HG02884 (cell line): Measurements from ENCODE around the gene GRM8.

Experiments
- ATAC-seq: cut with Tn5 transposase; IDR thresholded peaks from one replicate; pipeline ENCODE4 v1.9.1; 2021; ENCODE audit warnings: mild to moderate bottlenecking, moderate library complexity; ENCODE audit not compliant: unreplicated experiment

Gene GRM8

DNA sequence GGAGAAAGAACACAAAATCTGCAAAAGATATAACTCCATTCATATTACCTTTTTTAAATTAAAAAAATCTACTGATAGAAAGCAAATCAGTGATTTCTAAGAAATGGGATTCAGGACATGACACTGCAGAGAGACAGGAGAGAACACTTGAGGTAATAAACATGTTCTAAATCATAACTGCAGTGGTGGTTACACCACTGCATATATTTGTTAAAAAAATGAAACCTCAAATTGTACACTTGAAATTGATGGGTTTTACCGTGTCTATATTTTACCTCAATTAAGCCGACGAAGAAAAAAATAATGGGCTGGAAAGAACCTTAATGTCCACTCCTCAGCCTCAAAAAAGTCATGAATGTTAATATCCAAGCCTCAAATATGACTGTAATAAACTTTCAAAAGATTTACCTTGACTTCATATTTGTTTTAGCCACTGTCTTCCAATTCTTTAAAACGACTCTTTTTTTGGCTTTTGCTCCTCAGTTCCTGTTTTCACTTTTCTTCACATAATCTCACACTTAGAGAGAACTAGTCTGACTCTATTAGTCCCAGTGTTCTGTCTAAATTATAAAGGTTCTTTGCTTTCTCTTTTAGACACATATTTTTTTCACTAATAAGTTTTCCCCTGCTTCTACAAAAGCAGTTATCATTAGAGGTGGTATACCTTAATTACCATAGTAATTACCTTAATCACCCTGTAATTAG is 502.4 kb downstream of the GRM8 start:
- no peak for ATAC-seq

- no peak for ATAC-seq
These were observed 523.8 kb downstream of the GRM8 start for GRCh38 chr7:126728967-126729366.

- ATAC-seq = no peak
These were observed 524.8 kb downstream of the GRM8 start for GRCh38 chr7:126727930-126728391.

DNA sequence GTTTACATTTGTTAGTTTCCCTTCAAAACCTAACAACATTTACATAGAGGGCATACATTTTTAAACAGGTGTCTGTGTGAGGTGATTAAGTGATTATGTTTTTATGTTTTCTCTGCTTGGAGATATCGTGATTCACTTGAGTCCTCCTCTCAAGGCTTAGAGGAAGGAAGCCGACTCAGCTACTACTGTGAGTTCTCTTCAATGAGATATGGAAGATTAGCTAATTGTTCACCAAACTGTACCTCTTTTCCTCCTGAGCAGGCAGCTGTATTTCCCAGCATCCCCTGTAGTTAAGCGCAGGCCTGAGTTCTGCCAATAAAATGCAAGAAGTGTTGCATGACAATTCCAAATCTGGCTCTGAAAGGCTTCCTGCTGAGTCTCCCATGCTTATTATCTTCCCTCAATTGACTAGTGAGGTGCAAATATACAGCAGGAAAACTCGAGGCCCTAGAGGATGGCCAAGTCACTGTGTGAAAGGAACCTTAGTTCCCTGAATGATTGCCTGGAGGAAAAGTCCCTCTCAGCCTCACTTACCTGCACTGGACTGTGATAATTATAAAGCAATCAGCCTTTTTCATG is 528.7 kb downstream of the GRM8 start:
- ATAC-seq = no peak

GRCh38 chr7:126720232-126720631 is 532.5 kb downstream of the GRM8 start:
- peak; percentile 90 for ATAC-seq

DNA sequence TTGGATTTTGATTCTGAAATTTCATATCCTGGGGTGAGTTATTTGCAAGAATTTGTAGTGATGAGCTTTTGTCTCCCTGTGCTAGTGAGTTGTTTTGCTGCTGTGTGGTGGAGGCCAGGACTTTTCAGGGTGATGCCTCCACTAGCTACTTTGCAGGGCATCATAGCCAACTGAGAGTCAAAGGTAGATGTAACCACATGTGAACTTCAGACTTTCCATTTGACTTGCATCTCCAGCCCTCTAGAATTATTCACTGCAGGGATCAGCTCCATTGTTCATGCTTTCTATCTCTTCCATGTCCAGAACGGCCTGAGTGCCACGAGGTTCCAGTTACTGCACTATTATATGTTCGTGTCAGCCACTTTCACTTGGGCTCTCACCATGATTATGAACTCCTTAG is 534.3 kb downstream of the GRM8 start:
- no peak for ATAC-seq

DNA sequence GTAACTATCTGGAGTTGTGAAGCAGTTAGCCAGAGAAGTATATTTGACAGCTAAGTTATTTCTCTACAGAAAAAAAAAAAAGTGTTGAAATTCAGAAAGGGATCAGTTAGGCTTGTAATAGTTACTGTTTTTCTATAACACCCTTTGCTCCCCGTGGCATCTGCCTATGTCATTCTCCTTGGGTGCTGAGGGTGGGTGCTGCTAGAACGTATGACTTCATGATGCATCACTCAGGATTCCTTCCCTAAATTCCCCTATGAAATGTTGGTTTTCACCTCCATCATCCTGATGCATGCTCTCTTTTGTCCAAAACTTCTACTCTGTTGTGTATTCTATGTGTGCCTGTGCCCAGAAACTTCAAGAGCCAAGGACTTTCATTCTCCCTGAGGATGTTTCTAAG is 536.4 kb downstream of the GRM8 start:
- ATAC-seq = no peak

GRCh38 chr7:126715076-126715475 is 537.7 kb downstream of the GRM8 start:
- ATAC-seq = no peak

DNA sequence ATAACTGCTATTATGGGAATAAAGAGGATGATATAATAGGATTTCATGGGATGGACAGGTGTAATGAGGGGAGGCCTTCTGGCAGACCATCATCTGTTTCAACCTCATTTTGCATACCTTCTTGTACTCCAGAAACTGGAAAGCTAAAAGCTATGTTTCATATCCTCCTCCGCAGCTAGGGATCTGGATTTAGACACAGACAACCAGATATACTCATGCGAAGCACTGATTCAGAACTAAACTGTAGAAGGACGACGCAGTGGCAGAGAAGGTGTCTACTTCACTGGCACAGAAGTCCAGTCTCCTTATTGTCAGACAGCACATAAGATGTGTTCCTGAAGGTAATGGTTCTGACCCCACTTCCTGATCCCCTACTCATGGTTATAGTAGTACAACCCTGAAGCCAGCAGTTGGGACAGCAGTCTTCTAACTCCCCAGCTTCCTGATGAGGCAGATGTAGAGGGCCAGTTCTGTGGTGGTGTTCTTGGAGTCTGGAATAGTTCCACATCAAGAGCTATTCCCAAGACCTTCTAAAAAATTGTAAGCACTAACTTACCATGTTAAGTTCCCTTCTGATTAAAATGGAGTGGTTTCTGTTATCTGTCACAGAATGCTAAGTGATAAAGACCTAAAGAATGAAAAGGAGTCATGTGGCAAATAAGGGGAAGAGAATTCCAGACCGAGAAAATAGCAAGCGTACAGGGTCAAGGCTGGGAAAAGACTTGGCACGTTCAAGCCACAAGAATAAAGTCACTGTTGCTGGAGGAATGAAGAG is 550.3 kb downstream of the GRM8 start:
- peak; percentile 57 for ATAC-seq

DNA sequence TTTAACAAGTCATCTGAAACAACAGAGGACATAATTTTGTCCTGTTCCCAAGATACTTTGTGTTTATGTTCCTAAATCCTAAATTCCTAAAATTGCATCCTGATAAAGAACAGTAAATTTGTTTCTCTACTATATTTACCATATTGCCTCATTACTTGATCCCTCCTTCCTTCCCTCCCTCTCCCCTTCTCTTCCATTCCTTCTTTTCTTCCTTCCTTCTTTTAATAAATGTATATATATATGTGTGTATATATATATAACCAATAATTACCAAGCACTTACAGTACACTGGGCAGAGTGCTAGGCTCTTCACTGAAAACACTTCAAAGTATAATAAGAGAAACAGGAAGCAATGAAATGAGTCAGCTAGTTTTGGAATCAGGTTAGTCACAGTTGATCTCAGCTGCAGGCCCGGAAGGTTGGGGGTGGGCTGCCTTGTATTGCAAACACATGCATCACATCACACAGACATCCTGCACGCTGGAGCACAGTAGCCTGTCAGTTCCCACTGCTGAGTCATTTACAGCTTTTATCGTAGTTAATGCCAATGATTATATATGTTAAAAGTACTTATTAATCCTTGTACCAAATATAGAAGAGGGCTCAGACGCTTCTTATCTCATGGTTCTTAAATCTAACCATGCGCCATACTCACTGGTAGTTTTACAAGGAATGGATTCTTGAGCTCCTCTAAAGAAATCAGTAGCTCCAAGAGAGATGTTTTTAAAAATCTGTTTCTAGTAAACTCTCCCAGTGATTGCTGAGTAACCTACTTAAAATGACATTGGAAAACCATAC is 551.7 kb downstream of the GRM8 start:
- peak; percentile 81 for ATAC-seq

- ATAC-seq = no peak
These were observed 553.0 kb downstream of the GRM8 start for GRCh38 chr7:126699707-126700106.

DNA sequence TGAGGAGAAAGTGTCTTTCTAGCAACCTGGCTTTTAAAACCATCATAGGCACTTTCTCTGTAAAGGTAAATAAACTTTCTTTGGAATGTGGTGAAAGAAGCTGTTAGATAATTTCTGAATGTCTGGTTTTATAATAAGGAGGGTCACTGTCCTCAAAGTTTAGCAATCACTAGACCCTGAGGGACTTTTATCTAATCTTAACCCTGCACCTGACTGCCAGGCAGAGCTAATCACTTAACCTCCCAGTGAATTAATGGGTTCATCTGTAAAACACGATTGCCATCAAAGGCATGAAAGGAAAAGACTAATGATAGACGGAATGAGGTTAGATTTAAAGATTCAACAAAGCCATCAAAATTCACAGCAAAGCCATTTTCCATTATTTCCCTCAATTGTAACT is 553.8 kb downstream of the GRM8 start:
- no peak for ATAC-seq

DNA sequence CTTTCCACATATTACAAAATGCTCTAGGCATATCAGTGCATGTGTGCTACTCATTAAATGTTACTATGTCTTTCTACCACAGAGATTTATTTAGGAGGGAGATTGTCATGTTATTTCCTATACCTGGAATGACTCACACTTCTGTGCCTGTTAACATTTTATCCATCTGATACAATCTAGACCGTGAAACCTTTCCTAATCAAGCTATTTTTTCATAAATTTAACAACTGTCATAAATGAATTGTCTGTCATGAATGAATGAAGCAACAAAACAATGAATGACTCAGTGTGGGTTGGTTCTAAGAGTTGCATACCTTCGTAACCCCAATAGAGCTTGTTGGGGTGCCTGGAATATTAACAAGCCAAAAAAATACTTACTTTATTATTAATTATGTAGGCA is 554.3 kb downstream of the GRM8 start:
- ATAC-seq = no peak

DNA sequence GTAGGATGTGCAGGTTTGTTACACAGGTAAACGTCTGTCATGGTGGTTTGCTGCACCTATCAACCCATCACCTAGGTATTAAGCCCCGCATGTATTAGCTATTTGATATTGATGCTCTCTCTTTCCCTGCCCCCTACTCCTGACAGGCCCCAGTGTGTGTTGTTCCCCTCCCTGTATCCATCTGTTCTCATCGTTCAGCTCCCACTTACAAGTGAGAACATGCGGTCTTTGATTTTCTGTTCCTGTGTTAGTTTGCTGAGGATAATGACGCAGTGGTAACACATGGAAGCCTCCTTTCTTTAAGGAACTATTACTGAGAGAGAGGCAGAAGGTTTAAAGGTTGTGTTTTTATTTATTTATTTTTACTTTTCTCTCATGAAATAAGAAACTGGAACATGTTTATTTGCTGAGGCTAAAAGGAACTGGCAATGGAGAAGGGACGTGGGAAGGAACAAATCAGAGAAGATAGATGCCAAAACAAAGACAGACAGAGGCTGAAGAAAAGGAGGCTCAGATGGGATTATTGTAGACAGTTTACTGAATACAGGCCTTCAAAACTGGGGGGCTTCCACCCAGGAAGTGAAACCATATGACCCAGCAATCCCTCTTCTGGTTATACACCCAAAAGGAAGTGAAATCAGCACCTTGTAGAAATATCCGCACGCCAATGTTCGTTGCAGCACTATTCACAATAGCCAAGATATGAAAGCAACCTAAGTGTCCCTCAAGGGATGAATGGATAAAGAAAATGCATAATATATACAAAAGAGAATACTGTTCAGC is 556.3 kb downstream of the GRM8 start:
- no peak for ATAC-seq

- ATAC-seq = no peak
These were observed 561.6 kb downstream of the GRM8 start for GRCh38 chr7:126690848-126691751.

DNA sequence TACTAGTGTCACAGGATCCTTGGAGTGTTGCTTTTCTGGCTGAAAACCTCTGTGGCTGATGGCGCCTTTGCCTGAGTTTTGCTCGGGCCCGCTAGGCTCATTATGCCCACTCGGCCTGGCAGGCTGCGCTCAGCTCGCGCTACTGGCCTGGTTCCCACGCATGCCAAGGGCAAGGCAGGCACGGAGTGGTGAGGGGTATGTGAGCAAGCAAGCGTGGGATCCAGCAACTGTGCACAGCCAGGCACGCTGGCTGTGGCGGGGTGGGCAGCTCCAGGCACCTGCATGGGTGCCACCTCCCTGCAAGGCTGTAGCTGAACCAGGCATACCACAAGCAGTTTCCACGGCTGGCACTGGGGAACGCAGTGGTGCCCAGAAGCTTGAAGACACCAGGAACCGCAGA is 562.6 kb downstream of the GRM8 start:
- no peak for ATAC-seq

GRCh38 chr7:126689037-126689436 is 563.7 kb downstream of the GRM8 start:
- no peak for ATAC-seq

- no peak for ATAC-seq
These were observed 566.3 kb downstream of the GRM8 start for GRCh38 chr7:126686474-126686873.

DNA sequence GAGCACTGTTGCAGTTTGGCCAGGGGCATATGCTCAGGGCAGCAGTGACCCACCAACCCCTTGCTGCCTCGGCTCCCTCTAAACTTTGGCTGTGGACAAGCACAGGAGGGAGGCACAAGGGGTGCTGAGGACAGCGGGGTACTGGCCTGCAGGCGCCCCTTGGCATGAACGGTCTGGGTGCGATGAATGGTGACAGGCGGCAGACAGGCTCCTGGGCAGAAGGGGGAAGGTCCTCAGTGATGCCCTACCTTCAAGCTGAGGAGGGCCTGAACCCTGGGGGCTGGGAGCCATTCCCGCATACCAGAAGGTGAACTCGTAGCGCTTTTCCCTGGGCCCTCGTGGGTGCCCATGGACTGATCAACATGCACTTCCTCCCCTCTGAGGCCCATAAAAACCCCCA is 567.1 kb downstream of the GRM8 start:
- ATAC-seq = no peak
